CD14-positive monocyte (primary cell): ENCODE results near the gene EMC8. TPM values are rescaled to one million over a fixed set of nuclear protein-coding genes. Genes with fewer than 3 reads are reported as not detected.
A peak's percentile ranks its signal among the peaks of the same experiment; 100 is the strongest.

ENCODE experiments used
- DNase-seq, 3 donors: peaks; one replicate each; pipeline ENCODE4 v3.0.0-alpha.2; 2011 to 2022
- H2AFZ ChIP-seq: 2 replicates; pipeline ENCODE4 v1.6.0; 2012; ENCODE audit warnings: mild to moderate bottlenecking, low read depth, low read length, inconsistent platforms; ENCODE audit not compliant: insufficient read depth, poor library complexity, severe bottlenecking
- H3K27ac ChIP-seq, 2 donors: 1 replicate in 1 of 2; 2 replicates in 1 of 2; pipeline ENCODE4 v1.5.1; 2012 to 2013; ENCODE audit warnings: low read length in 2 of 2, control low read depth in 1 of 2, inconsistent platforms in 1 of 2, low read depth in 1 of 2, mild to moderate bottlenecking in 1 of 2
- H3K27me3 ChIP-seq, 2 donors: one replicate each; pipeline versions ENCODE4 v1.6.0 to v1.6.1; 2011 to 2013; ENCODE audit warnings: low read length in 2 of 2; ENCODE audit not compliant: control insufficient read depth in 2 of 2, insufficient read depth in 2 of 2
- H3K36me3 ChIP-seq, 2 donors: replicated peaks in 1 of 2; 1 replicate in 1 of 2; 2 replicates in 1 of 2; pipeline versions ENCODE4 v1.5.1 to v1.6.1; 2012 to 2013; ENCODE audit warnings: low read length in 2 of 2, control low read depth in 1 of 2, inconsistent platforms in 1 of 2, mild to moderate bottlenecking in 1 of 2; ENCODE audit not compliant: insufficient read depth in 2 of 2, control insufficient read depth in 1 of 2
- H3K4me1 ChIP-seq, 2 donors: 1 replicate in 1 of 2; 2 replicates in 1 of 2; pipeline versions ENCODE4 v1.5.1 to v1.6.1; 2012 to 2013; ENCODE audit warnings: low read length in 2 of 2, control low read depth in 1 of 2, inconsistent platforms in 1 of 2, mild to moderate bottlenecking in 1 of 2, moderate library complexity in 1 of 2; ENCODE audit not compliant: insufficient read depth in 2 of 2, control insufficient read depth in 1 of 2
- H3K4me2 ChIP-seq: replicated peaks from 2 replicates; pipeline ENCODE3; 2012; ENCODE audit warnings: low read length, moderate library complexity, mild to moderate bottlenecking; ENCODE audit not compliant: poor library complexity, severe bottlenecking; ENCODE audit errors: extremely low read depth
- H3K4me3 ChIP-seq, 3 experiments: fragments of 200-600 bp in 1 of 3; sonication (generic) in 1 of 3; replicated peaks in 1 of 3; 1 replicate in 2 of 3; 2 replicates in 1 of 3; pipeline ENCODE4 v1.5.1; 2011 to 2013; ENCODE audit warnings: low read length in 3 of 3, mild to moderate bottlenecking in 3 of 3, control low read depth in 2 of 3, low read depth in 2 of 3, inconsistent platforms in 1 of 3, moderate library complexity in 1 of 3
- H3K79me2 ChIP-seq: 2 replicates; pipeline ENCODE4 v1.6.0; 2012; ENCODE audit warnings: mild to moderate bottlenecking, control low read depth, inconsistent platforms, low read length, moderate library complexity; ENCODE audit not compliant: insufficient read depth
- H3K9ac ChIP-seq: 2 replicates; pipeline ENCODE4 v1.6.0; 2017; ENCODE audit warnings: low read length, mild to moderate bottlenecking; ENCODE audit not compliant: insufficient read depth, poor library complexity, severe bottlenecking
- H3K9me3 ChIP-seq, 2 donors: replicated peaks in 1 of 2; 1 replicate in 1 of 2; 2 replicates in 1 of 2; pipeline versions ENCODE4 v1.5.1 to v1.6.1; 2012 to 2013; ENCODE audit warnings: low read length in 2 of 2, control low read depth in 1 of 2; ENCODE audit not compliant: control insufficient read depth in 1 of 2, insufficient read depth in 1 of 2
- H4K20me1 ChIP-seq: 2 replicates; pipeline ENCODE4 v1.6.0; 2012; ENCODE audit warnings: mild to moderate bottlenecking, low read length, control low read depth, moderate library complexity; ENCODE audit not compliant: insufficient read depth
- H3K27ac Mint-ChIP-seq, 7 donors: one replicate each; pipeline ENCODE4 v1.8.0; 2020; ENCODE audit warnings: mild to moderate bottlenecking in 7 of 7, mixed read lengths in 7 of 7, moderate library complexity in 6 of 7, inconsistent platforms in 2 of 7
- H3K27me3 Mint-ChIP-seq, 3 donors: one replicate each; pipeline ENCODE4 v1.8.0; 2021 to 2022; ENCODE audit warnings: low read depth in 3 of 3, mild to moderate bottlenecking in 3 of 3, mixed read lengths in 3 of 3, moderate library complexity in 3 of 3, inconsistent platforms in 1 of 3
- H3K36me3 Mint-ChIP-seq, 2 donors: one replicate each; pipeline ENCODE4 v1.8.0; 2020; ENCODE audit warnings: mixed read lengths in 2 of 2, inconsistent platforms in 1 of 2, mild to moderate bottlenecking in 1 of 2
- H3K4me1 Mint-ChIP-seq: one replicate; pipeline ENCODE4 v1.8.0; 2020; ENCODE audit warnings: mild to moderate bottlenecking, mixed read lengths
- H3K4me3 Mint-ChIP-seq, 2 donors: one replicate each; pipeline ENCODE4 v1.8.0; 2020; ENCODE audit warnings: mild to moderate bottlenecking in 2 of 2, mixed read lengths in 2 of 2, moderate library complexity in 1 of 2
- H3K9me3 Mint-ChIP-seq, 7 donors: one replicate each; pipeline ENCODE4 v1.8.0; 2020 to 2022; ENCODE audit warnings: mixed read lengths in 7 of 7, mild to moderate bottlenecking in 6 of 7, moderate library complexity in 6 of 7, inconsistent platforms in 2 of 7
- CTCF ChIP-seq: fragments of 200-600 bp; IDR thresholded peaks from one replicate; pipeline ENCODE4 v1.8.0; 2022; ENCODE audit warnings: antibody characterized with exemption, mild to moderate bottlenecking
- WGBS: methylation state at CpG from one replicate; pipeline ENCODE4 v1.1.5; 2013; ENCODE audit warnings: missing lambda C conversion rate; ENCODE audit not compliant: insufficient coverage; 5-methylcytosine and 5-hydroxymethylcytosine counted together
- intact Hi-C, 2 donors: fragments of 100-400 bp; cut with micrococcal nuclease; formaldehyde crosslinking; loops; one replicate each; pipeline versions ENCODE4 v1.15.0 to v1.15.1; 2023
- polyA plus RNA-seq, 3 donors: library from polyadenylated mRNA; depleted of rRNA in 1 of 3; unstranded in 2 of 3; stranded (reverse) in 1 of 3; fragments of 300-500 nt in 2 of 3; fragments of >200 nt in 1 of 3; fragmentation: Illumina TruSeq in 2 of 3; gene quantifications; 1 replicate in 2 of 3; 2 replicates in 1 of 3; pipeline ENCODE4 v1.2.3, GENCODE V29; 2012 to 2021

Gene EMC8
- polyA plus RNA-seq, 3 donors, result 28.2 to 30.0 (median 29.9) TPM

GRCh38 chr16:85830821-85831220 is 31.5 kb upstream of the EMC8 start:
- Mint-ChIP-seq H3K27me3 (peaks cover 3 to 14% (median 7%) of the 10 kb centered on the region in 3 donors), H3K36me3 (peaks cover 0 to 9% of the 10 kb centered on the region in 2 donors), H3K27ac (peak overlapping the region in 1 of 7 donors; percentile 89), H3K4me1 (peaks cover 63% of the 10 kb centered on the region), H3K4me3 (no peak overlapping the region), H3K9me3 (peaks cover 0 to 9% (median 6%) of the 10 kb centered on the region in 7 donors)
- Histone ChIP-seq H3K27ac (no peak overlapping the region), H3K4me3 (no peak overlapping the region), H3K4me2 (no peak overlapping the region), H2AFZ (no peak overlapping the region), H4K20me1 (no peaks in the 10 kb centered on the region), H3K9ac (no peak overlapping the region), H3K36me3 (no peaks in the 10 kb centered on the region), H3K27me3 (no peaks in the 10 kb centered on the region), H3K79me2 (no peaks in the 10 kb centered on the region), H3K9me3 (peaks cover 0 to 3% of the 10 kb centered on the region in 2 donors), H3K4me1 (peaks cover 37% of the 10 kb centered on the region in 2 donors)
- TF ChIP-seq CTCF, result no peak
- DNase-seq, result no peak
- 40% methylated on average over 1 of the region's 9 CpGs for WGBS
- intact Hi-C loops, result no loop called here

- Histone ChIP-seq H3K27ac (peak overlapping the region; percentile 64 to 84), H2AFZ (peak overlapping the region; percentile 69), H4K20me1 (no peaks in the 10 kb centered on the region), H3K4me2 (peak overlapping the region; percentile 76), H3K79me2 (no peaks in the 10 kb centered on the region), H3K9ac (peak overlapping the region; percentile 58), H3K36me3 (no peaks in the 10 kb centered on the region), H3K27me3 (no peaks in the 10 kb centered on the region), H3K9me3 (peaks cover 0 to 3% of the 10 kb centered on the region in 2 donors), H3K4me3 (peak overlapping the region in 2 of 3 experiments; percentile 1 to 64), H3K4me1 (peaks cover 37 to 39% of the 10 kb centered on the region in 2 donors)
- Mint-ChIP-seq H3K4me1 (peaks cover 63% of the 10 kb centered on the region), H3K27ac (peak overlapping the region; percentile 89 to 94 (median 91)), H3K9me3 (peaks cover 0 to 8% (median 6%) of the 10 kb centered on the region in 7 donors), H3K4me3 (peak overlapping the region; percentile 69 to 84), H3K27me3 (peaks cover 3 to 9% (median 6%) of the 10 kb centered on the region in 3 donors), H3K36me3 (peaks cover 0 to 9% of the 10 kb centered on the region in 2 donors)
- TF ChIP-seq CTCF, result no peak
- peak; percentile 58 to 84 (median 82) for DNase-seq
- intact Hi-C loops, result loop anchor here in 1 of 2 donors (5.0 kb wide), 1 partner anchor 32 kb away; no protein-coding TSS in a partner anchor
- WGBS, result 2% methylated on average over 21 of the region's 24 CpGs
Observed at GRCh38 chr16:85829751-85830445, 30.6 kb upstream of the EMC8 start.
